GM18951 (cell line): ENCODE data around the gene JAGN1.
A peak's percentile ranks its signal among the peaks of the same experiment; 100 is the strongest.
"Not testable (repeated sequence)": the region's sequence is repeated elsewhere in the genome, so short reads cannot be mapped to it uniquely, and the experiment has no call there.

Source experiments
- POLR2A ChIP-seq: IDR thresholded peaks from 4 replicates; pipeline ENCODE4 v1.6.1; 2011; ENCODE audit warnings: mild to moderate bottlenecking; ENCODE audit not compliant: insufficient read length, insufficient read depth; ENCODE audit errors: extremely low read depth
- in situ Hi-C: fragments of 300-500 bp; cut with MboI; formaldehyde crosslinking; loops from one replicate; pipeline ENCODE4 v1.12.0; 2022; ENCODE audit warnings: low sequenced_read_pairs, mixed read lengths, inconsistent platforms; ENCODE audit not compliant: unreplicated experiment

The JAGN1 gene

GRCh38 chr3:9890249-9891071 is at the start of gene JAGN1:
JAGN1 (plus strand) TSS chr3:9890610; CDS start chr3:9890723, 113 bp downstream.
- in situ Hi-C loops: no loop called here

GRCh38 chr3:9841015-9841414 is 49.4 kb upstream of the JAGN1 start:
- in situ Hi-C loops: no loop called here
- TF ChIP-seq POLR2A: no peak

More at GRCh38 chr3:9890249-9891071, at the start of gene JAGN1:
- TF ChIP-seq POLR2A: peak; percentile 87

DNA sequence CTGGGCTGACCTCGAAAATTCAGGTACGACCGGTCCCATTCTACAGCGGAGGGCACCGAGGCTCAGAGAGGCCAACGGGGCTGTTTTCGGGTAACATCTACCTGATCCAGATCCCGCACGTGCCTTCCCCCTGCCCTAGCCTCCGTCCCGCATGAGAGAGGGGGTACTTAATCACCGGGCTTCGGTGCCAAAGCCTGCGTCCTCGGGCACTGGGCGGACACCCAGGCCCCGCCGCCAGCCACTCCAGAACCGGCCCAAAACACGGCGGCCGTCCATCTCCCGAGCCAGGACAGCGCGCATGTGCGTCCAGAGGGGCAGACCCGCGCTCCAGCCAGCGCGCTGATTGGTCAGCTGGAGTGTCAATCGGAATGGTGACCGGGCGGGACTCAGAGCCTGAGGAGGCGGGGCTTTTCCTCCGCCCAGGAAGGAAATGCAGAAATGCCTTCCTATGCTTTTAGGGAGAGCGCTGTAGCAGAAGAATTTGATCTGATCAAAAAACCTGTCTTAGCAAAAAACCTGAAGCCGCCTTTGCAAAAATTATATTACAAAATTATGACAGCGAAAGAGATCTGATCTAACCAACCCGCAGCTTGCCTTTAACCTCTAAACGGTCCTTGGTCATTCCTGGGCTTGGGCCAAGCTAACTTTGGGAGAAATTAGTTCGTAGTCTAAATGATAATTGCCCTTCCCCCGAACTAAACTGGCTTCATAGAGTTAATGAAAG is 46.5 kb upstream of the JAGN1 start, which contains the start of gene RPUSD3:
Gene RPUSD3, minus strand, starts transcription at position 294 of the 724 bp plus-strand sequence. Its CDS starts 18 bp downstream, at position 276.
- peak; percentile 88 for TF ChIP-seq POLR2A

GRCh38 chr3:9846231-9846630 is 44.2 kb upstream of the JAGN1 start:
- TF ChIP-seq POLR2A: no peak
- in situ Hi-C loops: no loop called here

More for the DNA sequence above, 46.5 kb upstream of the JAGN1 start, which contains the start of gene RPUSD3:
- in situ Hi-C loops: no loop called here

- TF ChIP-seq POLR2A: no peak
- in situ Hi-C loops: no loop called here
Measured at GRCh38 chr3:9846931-9847488, 43.4 kb upstream of the JAGN1 start.

DNA sequence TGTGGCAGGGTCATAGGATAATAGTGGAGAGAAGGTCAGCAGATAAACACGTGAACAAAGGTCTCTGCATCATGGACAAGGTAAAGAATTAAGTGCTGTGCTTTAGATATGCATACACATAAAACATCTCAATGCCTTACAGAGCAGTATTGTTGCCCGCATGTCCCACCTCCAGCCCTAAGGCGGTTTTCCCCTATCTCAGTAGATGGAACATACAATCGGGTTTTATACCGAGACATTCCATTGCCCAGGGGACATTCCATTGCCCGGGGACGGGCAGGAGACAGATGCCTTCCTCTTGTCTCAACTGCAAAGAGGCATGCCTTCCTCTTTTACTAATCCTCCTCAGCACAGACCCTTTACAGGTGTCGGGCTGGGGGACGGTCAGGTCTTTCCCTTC is 42.5 kb upstream of the JAGN1 start:
- in situ Hi-C loops: not testable (repeated sequence)

DNA sequence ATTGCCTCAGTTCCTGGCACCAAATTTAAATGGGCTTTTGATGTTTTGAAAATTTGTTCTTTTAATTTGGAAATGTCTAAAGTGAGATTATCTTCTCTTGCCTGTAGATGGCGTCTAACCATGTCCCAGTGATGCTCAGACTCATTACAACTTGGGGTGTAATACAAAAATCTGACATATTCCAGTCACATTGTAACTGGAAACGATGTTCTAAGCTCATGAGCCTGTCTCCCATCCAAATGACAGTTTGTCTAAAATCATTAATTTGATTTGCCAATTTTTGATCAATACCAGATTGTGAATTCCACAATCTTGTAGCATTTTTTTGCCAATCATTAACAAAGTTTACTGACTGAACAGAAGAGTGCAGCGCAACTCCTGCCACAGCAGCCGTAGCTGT is 41.5 kb upstream of the JAGN1 start:
- in situ Hi-C loops: not testable (repeated sequence)

- in situ Hi-C loops: not testable (repeated sequence)
Measured at GRCh38 chr3:9851383-9851782, 39.0 kb upstream of the JAGN1 start.

- in situ Hi-C loops: not testable (repeated sequence)
Measured at GRCh38 chr3:9851926-9852325, 38.5 kb upstream of the JAGN1 start.

GRCh38 chr3:9852528-9852927 is 37.9 kb upstream of the JAGN1 start:
- in situ Hi-C loops: no loop called here
- TF ChIP-seq POLR2A: no peak

- in situ Hi-C loops: not testable (repeated sequence)
Measured at GRCh38 chr3:9854291-9854940, 36.0 kb upstream of the JAGN1 start.

GRCh38 chr3:9855594-9855993 is 34.8 kb upstream of the JAGN1 start:
- in situ Hi-C loops: no loop called here
- no peak for TF ChIP-seq POLR2A

DNA sequence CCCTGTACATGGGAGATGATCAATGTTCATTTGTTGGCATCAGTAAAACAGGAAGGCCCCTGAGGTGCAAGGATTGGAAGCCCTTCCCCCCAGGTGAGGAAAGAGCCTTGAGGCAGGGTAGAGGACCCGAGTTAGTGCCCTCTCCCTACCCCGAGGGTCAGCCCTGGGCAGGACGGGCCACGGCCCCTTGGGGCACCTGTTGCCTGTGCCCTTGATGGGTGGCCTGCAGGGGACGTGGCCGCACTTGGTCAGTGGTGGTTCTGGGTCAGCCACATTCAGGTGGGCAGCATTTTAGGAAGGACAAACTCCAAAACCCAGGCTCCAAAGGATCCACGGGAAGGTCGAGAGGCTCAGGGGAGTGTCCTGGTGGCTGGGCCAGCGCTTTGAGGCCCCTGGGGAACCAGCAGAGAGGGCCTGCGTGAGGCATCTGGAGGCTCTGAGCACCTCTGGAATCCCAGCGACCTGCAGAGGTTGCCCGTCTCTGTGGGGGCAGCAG is 30.8 kb upstream of the JAGN1 start:
- no peak for TF ChIP-seq POLR2A
- in situ Hi-C loops: no loop called here

- in situ Hi-C loops: no loop called here
- TF ChIP-seq POLR2A: no peak
Measured at GRCh38 chr3:9861201-9861600, 29.2 kb upstream of the JAGN1 start.
